HL-60/S4 treated with retinoic acid at 250 ng/mL for 4 days and 3 days (cell line): ENCODE measurements around the gene ALPK1.
"Not testable (repeated sequence)": the region's sequence is repeated elsewhere in the genome, so short reads cannot be mapped to it uniquely, and the experiment has no call there.

Experiments
- in situ Hi-C: fragments of 300-500 bp; cut with MboI; formaldehyde crosslinking; loops from 2 replicates; pipeline ENCODE4 v1.7.0; 2022; ENCODE audit warnings: low sequenced_read_pairs

Gene ALPK1

DNA sequence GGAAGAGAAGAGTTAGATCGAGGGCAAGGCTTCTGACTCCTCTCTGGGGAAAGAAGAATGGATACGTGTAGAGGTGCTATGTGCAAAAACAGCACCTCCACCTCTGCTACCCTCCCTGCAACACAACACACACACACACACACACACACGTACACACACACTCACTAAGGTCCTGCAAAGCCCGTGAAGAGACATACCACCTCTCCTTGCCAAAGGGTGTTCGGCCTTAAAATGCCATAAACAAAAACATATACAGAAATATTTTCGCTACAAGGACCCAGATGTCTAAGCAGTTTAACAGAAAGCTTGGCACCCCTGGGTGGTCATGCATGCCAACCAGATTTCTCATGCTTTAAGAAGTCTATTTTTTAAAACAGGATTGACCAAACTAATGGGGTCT, 13.0 kb upstream of the ALPK1 start:
- in situ Hi-C loops: no loop called here

GRCh38 chr4:112284662-112285411, 12.3 kb upstream of the ALPK1 start:
- in situ Hi-C loops: no loop called here

GRCh38 chr4:112287258-112287989, 9.7 kb upstream of the ALPK1 start:
- in situ Hi-C loops: no loop called here

DNA sequence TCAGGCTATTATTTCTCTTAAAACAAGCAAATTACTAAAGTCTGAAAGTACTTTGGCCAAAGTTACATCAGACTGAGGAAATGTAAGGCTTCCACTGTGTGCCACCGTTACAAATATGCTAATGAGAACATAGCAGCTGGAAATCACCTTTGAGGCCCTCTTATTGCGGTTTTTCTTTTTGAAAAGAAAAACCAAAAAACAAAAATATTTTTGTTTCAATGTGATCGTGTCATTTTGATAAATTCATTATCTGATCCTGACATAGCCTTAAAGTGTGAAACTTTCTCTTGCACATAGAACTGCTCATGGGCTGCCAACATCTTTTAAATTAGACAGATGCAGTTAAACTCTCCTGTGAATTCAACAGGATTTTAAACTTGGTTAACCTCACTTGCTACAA, 8.7 kb upstream of the ALPK1 start:
- in situ Hi-C loops: no loop called here

DNA sequence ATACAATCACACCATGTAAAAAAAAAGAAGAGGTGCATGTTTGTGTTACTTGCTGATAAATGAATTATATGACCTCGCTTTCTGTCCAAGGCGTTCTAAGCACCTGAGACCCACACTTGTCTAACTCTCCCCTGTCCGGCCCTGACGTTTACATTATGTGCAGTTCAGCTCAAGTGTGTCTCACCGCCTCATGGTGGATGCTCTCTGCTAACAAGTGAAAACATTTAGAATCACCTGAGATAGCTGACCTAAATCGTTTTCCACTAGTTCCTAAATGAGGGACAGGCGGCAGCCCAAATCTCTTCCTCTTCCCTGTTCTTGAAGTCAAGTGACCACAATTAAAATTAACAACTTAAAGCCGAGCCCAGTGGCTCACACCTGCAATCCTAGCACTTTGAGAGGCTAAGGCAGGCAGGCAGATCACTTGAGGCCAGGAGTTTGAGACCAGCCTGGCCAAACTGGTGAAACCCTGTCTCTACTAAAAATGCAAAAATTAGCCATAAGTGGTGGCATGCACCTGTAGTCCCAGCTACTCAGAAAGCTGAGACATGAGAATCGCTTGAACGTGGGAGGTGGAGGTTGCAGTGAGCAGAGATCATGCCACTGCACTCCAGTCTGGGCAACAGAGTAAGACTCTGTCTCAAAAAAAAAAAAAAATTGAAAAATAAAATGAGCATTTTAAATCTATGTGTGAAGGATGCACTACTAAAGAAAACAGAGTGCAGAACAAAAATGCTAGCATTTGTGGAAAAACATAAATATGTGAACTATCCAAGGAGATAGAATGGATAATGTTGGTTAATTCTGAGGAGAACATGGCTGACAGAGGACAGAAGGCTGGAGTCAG, 7.5 kb upstream of the ALPK1 start:
- in situ Hi-C loops: no loop called here

GRCh38 chr4:112290341-112290740, 6.8 kb upstream of the ALPK1 start:
- in situ Hi-C loops: no loop called here

DNA sequence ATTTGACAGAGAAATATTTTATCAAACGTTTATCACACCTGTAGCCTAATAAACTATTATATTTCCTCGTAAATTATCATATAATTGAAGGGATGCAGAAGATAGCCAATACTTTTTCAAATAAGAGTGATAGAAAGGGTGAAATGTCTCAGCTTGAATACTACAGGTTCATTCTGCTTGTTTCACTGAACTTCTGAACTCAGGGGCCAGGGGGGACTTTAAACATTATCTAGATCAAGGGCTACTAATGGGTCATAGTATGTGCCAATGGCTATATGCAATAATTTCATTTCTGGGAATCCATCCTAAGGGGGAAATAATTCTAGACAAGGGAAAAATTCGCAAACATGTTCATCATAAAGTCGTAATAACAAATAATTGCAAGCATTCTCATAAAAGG, 2.6 kb downstream of the ALPK1 start:
- in situ Hi-C loops: no loop called here

DNA sequence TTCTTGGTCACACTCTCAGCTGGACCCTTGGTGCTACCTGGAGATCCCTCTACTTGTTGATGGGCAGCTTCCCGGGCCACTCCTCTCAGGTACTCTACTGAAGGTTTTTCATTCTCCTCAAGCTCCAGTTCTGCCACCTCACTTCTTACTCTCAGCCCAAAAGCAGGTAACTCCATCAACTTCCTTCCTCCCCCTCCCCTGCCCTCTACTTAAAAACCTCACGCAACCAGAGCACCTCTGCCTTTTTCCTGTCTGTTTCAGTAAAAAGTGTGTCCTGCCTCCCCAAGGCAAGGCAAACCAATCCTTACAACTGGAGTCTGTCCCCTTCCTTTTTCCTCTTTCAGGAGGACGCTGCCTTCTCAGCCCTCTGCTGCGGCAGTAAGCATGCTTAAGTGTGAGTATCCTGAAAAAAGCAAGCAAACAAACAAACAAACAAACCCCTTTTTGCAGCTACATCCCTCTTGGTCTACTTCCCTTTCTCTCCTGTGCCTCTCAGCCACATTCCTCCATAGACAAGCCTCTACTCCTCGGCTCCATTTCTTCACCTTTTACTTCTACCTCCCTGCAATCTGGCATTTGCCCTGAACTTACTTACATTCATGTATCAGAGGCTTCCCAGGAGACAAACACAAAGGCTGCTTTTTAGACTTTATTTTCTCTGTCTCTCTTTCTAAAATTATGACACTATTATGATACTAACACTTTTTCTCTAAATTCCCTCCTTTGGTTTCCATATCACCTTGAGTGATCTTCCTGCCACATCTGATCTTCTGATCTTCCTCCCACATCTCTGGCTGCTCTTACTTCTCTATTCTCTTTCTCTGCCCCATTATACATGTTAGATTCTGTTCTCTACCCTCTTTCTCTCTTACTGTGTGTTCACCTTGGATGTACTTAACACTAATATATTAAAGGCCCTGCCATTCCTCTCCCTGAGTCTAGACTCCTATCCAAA, 5.4 kb downstream of the ALPK1 start:
- in situ Hi-C loops: no loop called here

GRCh38 chr4:112305477-112305876, 8.3 kb downstream of the ALPK1 start:
- in situ Hi-C loops: not testable (repeated sequence)

DNA sequence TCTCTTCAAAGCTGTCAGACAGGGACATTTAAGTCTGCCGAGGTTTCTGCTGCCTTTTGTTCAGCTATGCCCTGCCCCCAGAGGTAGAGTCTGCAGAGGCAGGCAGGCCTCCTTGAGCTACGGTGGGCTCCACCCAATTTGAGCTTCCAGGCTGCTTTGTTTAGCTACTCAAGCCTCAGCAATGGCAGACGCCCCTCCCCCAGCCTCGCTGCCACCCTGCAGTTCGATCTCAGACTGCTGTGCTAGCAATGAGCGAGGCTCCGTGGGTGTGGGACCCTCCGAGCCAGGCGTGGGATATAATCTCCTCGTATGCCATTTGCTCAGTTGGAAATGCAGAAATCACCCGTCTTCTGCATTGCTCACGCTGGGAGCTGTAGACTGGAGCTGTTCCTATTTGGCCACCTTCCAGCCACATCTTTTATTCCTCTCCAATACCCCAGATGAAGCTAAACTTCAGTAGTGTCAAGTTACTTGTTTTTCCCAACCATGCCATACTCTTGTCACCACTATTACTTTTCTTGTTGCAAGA, 12.2 kb downstream of the ALPK1 start:
- in situ Hi-C loops: not testable (repeated sequence)

- in situ Hi-C loops: no loop called here
Measured at GRCh38 chr4:112311516-112311915, 14.3 kb downstream of the ALPK1 start.

DNA sequence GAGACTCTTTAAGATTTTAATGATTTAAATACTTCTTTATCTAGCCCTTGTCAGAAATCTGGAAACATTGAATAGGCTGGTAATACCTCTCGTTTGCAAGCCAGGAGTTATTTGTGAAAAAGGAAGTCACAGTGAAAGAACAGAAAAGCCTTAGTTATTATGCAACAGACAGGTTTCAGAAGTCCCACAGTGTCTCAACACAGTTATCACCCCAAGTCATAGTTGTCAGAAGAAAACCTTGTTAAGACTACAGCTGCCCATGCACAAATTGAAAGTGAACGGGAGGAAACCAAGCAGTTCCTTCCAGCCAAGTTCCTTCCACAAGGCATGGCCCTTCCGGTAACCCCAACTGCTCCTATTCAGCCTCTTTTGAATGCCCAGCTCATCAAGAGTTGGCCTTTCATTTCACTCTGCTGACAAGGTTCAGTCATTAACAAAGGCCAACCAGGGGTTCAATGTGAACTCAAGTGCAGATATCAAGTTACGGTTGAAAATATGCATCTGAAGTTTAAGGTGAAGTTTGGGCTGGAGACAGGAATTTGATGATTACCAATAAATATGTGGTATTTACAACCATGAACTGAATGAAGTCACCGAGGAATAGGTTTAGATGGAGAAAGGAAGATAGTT, 15.6 kb downstream of the ALPK1 start:
- in situ Hi-C loops: no loop called here

DNA sequence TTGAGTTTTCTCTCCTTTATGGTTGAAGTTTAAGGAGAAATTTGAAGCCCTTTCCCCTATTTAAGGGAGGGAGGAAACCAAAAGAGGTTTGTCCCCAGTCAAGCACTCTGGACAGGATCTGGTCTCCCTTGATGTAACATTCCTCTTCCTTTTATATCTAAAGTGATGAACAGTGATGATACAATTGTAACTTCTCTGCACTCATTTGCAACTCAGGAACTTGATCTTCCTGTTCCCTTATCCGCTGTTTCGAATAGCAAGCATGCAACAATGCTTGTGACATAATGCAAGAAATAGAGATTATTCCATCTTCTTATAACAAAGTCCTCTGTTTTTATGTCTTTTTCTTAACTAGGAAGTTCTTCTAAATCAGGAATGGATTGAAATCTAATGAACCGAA, 18.3 kb downstream of the ALPK1 start:
- in situ Hi-C loops: no loop called here

- in situ Hi-C loops: no loop called here
Measured at GRCh38 chr4:112316360-112316759, 19.2 kb downstream of the ALPK1 start.

GRCh38 chr4:112318239-112319142, 21.3 kb downstream of the ALPK1 start:
- in situ Hi-C loops: no loop called here

DNA sequence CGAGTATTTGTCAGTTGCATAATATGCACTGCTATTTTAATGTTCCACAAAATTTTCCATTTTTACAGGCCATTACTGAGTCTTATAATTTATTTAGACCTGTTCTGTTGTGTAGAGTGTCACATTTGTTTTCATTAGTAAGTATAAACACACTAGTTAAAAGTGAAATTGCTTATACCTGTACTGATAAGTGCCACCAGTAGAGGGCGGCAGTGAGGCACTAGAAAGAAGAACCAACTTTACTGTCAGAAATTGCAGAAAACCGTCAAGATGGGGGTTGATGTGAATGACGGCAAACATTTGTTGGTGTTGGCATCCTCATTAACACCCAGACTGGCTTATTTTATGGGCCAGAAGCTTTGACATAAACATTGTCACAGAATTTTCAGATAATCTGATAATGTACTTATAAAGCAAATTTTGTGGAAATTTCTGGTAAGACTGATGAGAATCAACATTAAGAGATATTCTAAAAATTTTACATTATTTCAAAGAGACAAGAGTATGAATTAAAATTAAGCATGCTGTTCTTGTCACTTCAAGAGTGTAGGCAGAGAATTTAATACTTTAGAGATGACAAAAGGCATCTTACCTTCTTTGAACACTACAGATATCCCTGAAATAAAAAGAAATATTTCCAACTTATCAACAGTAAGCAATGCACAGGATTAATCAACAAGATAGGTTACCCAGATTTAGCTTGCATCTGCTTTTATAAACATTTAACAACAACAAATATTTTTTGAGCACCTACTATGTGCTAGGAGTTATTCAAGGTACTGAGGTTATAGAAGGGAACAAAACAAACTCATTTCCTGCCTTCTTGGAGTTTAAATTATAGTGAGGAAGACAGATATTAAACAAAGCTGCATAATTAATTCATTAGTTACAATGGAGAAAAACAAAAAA, 24.9 kb downstream of the ALPK1 start:
- in situ Hi-C loops: no loop called here

- in situ Hi-C loops: no loop called here
Measured at GRCh38 chr4:112322866-112323265, 25.7 kb downstream of the ALPK1 start.

DNA sequence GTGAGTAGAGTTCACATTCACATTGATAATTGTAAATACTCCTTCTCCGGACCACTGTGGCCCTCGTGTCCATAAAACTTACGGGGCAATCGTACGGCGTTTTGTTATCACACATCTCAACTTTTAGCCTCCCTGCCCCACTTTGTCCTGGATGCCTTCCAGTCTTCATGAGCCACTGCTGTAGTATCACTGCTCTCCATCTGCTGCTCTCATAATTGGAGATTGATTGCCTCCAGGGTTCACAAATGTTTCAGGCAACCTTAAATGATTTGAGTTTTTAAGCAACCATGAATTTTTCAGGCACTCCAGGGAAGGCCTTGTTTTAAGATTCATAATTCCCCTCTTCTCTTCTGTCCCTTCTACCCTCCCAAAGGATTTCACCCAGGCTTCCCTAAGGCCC, 28.4 kb downstream of the ALPK1 start:
- in situ Hi-C loops: loop anchor here (25.0 kb wide), 1 partner anchor 287 kb away; no protein-coding TSS in a partner anchor
